ENCODE measurements around the gene SCNN1G.

DNA sequence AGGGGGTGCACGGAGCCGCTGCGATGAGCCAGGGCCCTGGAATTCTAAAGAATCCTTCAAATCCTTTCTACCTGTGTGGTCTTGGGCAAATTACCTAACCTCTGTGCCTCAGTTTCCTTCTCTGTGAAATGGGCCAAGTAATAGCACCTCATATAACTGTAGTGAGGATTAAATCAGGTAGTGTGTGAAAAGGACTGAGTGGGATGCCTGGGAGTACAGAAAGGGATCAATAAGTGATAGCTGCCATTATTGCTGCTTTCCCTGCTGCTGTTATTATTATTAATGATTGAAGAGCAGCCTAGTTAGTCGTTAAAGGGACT lies 958 bp downstream of the SCNN1G start:
- no peak for TF ChIP-seq POLR2A (IDR thresholded peaks at IDR 0.05)
- TF ChIP-seq, protein P1, sequence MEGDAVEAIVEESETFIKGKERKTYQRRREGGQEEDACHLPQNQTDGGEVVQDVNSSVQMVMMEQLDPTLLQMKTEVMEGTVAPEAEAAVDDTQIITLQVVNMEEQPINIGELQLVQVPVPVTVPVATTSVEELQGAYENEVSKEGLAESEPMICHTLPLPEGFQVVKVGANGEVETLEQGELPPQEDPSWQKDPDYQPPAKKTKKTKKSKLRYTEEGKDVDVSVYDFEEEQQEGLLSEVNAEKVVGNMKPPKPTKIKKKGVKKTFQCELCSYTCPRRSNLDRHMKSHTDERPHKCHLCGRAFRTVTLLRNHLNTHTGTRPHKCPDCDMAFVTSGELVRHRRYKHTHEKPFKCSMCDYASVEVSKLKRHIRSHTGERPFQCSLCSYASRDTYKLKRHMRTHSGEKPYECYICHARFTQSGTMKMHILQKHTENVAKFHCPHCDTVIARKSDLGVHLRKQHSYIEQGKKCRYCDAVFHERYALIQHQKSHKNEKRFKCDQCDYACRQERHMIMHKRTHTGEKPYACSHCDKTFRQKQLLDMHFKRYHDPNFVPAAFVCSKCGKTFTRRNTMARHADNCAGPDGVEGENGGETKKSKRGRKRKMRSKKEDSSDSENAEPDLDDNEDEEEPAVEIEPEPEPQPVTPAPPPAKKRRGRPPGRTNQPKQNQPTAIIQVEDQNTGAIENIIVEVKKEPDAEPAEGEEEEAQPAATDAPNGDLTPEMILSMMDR (IDR thresholded peaks at IDR 0.05), result no peak
- TF ChIP-seq POLR2AphosphoS5 (IDR thresholded peaks at IDR 0.05), result no peak
